B cell (primary cell): ENCODE results near the gene B4GALT1.

Source experiments
- EZH2 ChIP-seq: IDR thresholded peaks from 2 replicates; pipeline ENCODE4 v1.6.1; 2012; ENCODE audit warnings: borderline replicate concordance, low read depth, mild to moderate bottlenecking, moderate library complexity, low read length; ENCODE audit not compliant: insufficient read depth, poor library complexity, severe bottlenecking
- TF ChIP-seq, protein P1 (sequence below): fragments of 200-600 bp; IDR thresholded peaks from one replicate; pipeline ENCODE4 v1.8.0; 2022; ENCODE audit warnings: antibody characterized with exemption, mild to moderate bottlenecking

DNA sequence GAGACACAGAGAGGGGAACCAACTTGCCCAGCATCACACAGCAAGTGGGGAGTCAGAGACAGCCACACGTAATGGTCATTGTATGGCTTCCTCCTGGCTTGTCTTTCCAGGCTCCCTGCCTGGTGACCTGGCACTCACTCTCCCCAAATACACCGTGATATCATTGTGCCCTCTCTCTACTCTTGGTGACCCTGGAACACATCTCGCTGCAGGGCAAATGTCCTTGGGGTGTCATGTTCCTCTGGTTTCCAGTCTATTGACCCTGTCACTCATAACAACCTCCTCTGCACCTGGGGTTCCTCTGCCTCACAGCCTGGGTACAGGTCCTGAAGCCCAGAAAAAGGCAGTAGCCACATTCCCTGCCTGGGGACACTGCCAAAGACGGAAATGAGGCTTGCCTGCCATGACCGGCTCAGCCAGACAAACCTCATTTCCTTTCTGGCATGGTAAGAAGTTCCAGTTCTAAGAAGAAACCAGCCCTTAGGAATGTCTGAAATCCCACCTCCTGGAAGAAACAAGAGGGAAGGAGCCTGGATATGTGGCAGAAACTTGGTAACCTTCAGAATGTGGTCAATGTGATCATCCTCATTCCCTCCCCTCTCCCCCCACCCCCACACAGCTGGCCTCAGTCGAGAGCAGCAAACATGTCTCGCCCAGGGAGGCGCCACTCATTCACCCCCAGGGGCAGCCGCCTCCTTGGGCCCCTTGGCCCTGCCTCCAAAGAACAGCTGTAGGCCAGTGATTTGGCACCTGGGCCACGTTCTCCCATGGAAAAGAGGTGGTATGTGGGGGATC lies 60.1 kb downstream of the B4GALT1 start:
- TF ChIP-seq, protein P1, sequence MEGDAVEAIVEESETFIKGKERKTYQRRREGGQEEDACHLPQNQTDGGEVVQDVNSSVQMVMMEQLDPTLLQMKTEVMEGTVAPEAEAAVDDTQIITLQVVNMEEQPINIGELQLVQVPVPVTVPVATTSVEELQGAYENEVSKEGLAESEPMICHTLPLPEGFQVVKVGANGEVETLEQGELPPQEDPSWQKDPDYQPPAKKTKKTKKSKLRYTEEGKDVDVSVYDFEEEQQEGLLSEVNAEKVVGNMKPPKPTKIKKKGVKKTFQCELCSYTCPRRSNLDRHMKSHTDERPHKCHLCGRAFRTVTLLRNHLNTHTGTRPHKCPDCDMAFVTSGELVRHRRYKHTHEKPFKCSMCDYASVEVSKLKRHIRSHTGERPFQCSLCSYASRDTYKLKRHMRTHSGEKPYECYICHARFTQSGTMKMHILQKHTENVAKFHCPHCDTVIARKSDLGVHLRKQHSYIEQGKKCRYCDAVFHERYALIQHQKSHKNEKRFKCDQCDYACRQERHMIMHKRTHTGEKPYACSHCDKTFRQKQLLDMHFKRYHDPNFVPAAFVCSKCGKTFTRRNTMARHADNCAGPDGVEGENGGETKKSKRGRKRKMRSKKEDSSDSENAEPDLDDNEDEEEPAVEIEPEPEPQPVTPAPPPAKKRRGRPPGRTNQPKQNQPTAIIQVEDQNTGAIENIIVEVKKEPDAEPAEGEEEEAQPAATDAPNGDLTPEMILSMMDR: no peak
- TF ChIP-seq EZH2: no peak
